Measurements from ENCODE around the gene TMEM179. TPM values are rescaled to one million over a fixed set of nuclear protein-coding genes. Genes with fewer than 3 reads are reported as not detected.

TMEM179 gene
- total RNA-seq, 2 donors from 2014 or later = 0.34 to 1.7 TPM

DNA sequence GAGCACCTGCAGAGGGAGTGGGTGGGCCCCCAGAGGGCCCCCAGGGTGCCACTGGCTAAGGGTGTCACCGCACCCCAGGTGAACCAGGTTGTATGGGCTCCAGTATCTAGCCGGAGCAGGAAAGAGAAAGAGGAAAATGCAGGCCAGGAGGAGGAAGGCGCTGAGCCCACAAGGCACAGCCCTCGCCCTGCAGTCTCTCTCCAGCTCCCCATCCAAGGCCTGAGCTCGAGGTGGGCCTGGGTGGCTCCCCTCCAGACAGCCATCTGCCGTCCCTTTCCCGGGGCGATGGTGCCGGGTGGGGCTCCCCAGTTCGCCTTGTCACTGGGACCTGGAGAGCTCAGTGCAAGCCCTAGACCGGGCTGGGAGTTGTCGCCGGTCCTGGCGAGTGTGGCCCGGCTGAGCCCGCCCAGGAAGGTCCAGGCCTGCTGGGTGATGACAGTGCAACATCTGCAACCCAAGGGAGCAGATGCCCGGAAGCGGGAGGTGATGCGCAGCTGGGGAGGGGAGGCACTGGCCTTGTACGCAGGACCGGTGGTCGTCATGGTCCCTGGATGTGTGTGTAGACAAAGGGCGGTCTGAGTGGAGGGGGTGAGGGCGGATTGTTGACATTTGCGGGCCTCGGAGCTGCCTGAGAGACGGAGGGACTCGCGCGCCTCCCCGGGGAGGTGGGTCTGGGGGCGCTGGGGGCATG, 716 bp downstream of the TMEM179 start:
- DNase-seq (no peak), ATAC-seq (no peak)
- intact Hi-C loops (cut with DNase I, micrococcal nuclease) = no loop called here

DNA sequence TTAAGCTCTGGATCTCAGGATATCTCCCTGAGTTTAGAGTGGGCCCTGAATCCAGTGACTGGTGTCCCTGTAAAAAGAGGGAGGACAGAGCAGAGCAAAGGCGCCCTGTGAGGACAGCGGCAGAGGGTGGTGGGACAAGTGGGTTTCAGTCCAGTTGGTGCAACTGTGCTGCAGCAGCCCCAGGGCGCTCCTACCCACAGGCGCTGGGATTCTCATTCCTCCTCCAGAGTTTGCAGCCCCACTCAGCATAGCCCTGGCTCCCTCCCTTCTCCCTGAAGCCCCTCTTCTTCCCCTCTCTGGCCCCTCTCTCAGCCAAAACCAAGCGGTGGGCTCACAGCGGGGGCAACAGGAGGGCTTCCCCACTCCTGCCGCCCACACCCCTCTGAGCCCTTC, 1.6 kb downstream of the TMEM179 start:
- intact Hi-C loops (cut with DNase I, micrococcal nuclease) = no loop called here
- DNase-seq (no peak), ATAC-seq (no peak)

DNA sequence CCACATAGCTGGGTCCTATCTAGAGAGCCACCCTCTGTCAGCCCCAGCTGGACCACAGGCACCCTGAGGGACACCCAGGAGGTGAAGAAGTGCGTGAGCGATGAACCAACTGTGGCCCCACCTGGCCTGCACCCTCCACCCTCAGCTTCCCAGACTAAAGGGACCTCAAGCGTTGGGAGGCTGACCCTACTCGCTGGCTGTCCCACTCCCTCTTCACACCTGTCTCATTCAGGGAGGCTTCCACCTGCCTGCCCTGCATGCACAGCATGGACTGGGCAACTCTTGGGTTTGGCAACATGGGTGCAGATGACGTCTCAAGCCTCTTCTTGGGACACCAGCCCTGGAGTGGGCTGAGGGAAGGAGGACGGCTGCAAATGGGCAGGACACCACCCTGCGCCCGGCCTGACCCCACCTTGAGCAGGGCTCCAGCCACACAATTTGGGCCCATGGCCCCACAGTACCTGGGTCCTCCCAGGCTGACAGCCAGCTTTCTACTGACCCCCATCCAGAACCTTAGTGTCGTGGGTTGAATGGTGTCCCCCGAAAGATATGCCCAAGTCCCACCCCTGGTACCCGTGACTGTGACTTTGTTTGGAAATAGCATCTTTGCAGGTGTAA, 2.1 kb downstream of the TMEM179 start:
- no peak for ATAC-seq
- intact Hi-C loops (cut with DNase I, micrococcal nuclease) = no loop called here

DNA sequence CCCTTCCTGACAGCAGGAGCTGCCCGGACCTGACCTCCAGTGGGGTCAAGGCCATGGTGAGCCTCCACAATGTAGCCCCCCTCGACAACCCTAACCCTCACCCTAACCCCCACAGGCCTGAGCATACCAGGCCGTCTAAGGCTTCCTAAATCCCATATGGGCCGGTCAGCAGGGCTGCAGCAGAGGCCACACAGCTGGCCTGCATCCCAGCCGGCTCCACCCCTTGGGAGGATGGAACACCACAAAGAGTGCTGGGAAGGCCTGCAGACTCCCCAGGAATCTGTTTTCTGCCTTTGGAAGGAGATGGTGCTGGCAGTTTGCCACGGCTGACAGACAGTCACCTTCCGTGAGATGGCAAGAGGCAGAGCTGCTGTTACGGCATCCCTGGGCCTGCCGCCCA, 2.8 kb downstream of the TMEM179 start:
- no peak for DNase-seq
- no peak for ATAC-seq
- intact Hi-C loops (cut with DNase I, micrococcal nuclease) = no loop called here

More for the DNA sequence above, 2.1 kb downstream of the TMEM179 start:
- no peak for DNase-seq

DNA sequence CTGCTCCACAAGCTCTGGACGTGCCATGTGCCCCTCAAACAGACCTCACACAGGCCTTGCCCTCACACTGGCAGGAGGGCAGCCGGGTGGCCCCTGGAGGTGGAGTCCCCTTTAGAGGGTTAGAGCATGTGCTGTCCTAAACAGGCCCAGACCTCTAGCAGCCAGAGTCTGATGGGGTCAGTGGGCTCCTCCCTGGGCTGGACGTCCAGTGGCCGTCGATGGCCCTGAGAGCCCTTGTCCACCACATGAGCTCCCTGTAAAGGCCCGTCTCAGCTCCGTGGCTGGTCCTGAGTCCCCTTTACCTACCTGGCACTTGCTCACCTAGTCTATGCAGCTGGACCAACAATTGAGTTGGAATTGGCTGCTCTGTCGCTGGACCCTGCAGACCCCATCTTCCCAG, 3.8 kb downstream of the TMEM179 start:
- ATAC-seq (no peak), DNase-seq (no peak)
- intact Hi-C loops (cut with DNase I, micrococcal nuclease) = no loop called here

DNA sequence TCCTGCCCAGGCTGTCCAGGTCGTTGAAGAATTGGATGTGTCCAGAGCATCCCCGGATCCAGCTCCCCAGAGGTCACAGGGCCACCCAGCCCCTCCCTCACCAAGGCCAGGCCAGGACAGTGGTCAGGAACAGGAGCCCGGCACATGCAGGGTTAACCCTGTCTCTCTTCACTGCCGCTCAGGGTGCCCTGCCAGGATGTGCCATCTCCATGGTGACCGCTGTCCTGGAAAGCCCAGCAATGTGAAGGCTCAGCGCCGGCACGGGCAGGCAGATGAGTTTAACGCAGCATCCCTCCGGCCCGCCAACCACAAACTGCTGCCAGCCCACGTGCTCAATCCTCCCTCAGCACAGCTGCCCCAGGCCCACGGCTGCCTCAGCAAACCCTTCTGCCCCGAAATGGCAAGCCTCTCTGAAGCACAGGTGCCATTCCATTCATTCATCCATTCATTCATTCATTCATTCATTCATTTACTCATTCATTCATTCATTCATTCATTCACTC, 4.4 kb downstream of the TMEM179 start:
- ATAC-seq = no peak
- intact Hi-C loops (cut with DNase I, micrococcal nuclease) = no loop called here
- peak in 1 of 2 donors; percentile 19 for DNase-seq

DNA sequence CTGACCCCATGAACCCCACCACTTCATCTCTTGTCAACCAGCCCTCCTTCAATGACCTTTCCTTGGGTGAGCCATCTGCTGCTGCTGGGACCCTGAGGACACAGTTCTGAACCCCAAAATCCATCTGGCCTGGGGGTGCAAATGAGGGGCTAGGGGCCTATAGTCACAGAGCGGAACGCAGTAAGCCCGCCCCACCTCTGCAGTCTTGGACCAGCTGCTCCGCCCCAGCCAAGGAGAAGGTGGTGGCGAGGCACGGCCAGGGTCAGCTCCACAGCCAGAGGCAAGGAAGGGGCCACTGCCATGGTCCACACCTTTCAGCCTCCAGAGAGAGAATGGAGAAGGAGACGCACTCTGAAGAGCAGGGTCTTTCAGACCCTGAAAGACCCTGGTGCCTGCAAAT, 5.1 kb downstream of the TMEM179 start:
- ATAC-seq (no peak), DNase-seq (peak in 1 of 2 donors; percentile 5)
- intact Hi-C loops (cut with DNase I, micrococcal nuclease) = no loop called here

DNA sequence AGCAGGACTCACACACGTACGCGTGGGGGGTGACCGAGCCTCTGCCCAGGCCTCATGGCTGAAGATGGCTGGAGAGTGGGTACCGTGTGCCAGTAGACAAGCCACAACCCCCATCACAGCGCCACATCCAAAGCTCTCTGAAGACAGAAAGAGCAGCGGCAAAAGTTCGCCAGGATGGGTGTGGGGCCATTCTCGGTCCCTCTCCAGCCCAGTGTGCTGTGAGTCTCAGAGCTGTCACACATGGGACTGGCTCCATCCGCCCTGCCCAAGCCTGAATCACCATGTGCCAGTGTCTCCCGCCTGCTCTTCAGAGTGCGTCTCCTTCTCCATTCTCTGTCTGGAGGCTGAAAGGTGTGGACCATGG, 5.7 kb downstream of the TMEM179 start:
- DNase-seq = peak in 1 of 2 donors; percentile 19
- no peak for ATAC-seq

DNA sequence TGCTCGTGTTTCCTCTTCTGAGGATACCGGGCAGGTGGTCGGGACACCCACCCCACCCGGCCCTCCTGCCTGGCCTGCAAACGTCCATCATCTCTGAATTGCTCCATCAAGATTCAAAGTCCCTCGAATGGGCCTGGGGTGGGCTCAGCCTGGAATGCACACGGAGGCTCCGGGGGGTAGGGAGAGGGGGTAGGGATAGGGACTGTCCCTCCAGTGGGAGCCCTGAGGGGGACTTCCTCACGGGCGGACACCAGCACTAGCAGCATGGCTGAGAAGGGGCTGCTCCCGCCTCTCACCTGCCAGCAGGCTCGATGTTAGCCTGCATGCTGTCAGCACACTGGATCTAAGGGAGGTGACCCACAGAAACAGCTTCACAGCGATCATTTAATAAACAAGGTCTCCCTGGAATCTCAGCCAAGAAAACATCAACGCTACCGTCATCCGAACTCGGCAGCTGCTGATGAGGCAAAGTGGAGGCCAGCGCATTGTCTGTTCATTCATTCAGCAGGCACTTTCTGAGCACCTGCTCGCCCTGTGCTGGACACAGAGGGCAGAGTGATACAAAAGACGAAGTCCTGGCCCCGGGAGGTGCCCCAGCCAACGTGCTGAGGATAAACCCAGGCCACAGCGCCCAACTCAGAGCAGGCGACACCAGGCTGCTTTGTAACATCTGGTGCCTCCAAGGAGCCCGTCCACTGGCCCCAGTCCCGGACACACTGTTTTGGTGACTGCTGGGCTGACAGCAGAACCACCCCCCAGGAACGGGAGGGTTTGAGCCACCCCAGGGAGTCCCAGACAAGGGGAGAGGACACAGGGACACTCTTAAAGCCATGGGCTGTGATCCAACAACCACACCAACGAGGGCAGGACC, 6.3 kb downstream of the TMEM179 start:
- DNase-seq (no peak), ATAC-seq (no peak)
- intact Hi-C loops (cut with DNase I, micrococcal nuclease) = no loop called here

More for the DNA sequence above, 5.7 kb downstream of the TMEM179 start:
- intact Hi-C loops (cut with DNase I, micrococcal nuclease) = no loop called here

DNA sequence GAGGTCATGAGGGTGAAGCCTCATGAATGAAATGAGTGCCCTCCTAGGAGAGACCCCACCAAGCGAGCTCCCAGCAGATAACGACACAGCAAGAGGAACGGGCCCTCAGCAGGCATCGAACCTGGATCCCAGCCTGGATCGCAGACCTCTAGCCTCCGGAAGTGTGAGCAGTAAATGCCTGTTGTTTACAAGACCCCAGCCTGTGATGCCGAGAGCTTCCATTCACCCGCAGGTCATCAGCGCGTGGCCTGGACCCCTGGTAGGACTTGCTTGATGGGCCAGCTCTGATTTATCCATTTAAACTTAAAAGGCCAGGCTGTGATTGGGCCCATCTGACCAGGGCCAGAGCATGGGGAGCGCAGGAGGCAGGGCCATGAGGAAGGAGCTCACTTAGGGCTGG, 7.0 kb downstream of the TMEM179 start:
- ATAC-seq (no peak), DNase-seq (no peak)
- intact Hi-C loops (cut with DNase I, micrococcal nuclease) = no loop called here

DNA sequence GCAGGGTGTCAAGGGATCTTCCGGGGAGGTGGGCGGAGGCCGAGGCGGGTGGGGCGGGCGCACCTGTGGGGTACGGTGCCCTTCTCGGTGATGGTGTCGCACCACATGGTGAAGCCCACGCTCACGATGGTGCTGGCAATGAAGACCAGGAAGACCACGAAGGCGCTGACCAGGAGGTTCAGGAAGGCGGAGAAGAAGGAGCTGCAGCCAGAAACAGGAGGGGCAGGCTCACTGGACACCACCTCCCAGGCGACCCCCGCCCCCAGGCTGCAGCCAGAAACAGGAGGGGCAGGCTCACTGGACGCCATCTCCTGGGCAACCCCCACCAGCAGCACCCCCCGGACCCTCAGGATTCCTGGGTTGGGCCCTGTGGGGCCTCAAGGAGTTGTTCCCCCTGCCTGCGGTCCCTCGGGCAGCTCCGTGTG, 7.6 kb downstream of the TMEM179 start:
- DNase-seq (no peak), ATAC-seq (no peak)

DNA sequence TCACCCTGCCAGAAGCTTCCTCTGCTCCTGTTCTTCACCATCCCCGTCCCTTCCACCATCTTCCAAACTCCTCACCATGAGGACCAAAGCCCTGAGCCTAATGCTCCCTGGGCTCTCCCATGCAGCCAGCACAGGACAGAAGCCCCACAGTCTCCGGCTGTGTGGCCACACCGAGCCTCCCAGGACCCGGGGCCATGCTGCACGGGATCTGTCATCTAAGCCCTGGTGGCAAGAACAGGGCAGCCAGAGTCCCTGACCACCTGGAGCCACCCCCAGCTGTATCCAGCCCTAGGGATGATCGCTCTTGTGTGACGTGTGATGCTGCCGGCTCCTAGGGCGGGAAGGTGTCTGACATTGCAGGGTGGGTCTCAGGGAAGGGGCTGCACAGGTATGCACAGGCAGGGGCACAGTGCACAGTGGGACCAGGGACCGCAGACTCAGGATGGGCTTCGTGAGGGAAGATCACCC, 8.1 kb downstream of the TMEM179 start:
- no peak for ATAC-seq
- DNase-seq = no peak
- intact Hi-C loops (cut with DNase I, micrococcal nuclease) = no loop called here

More for the DNA sequence above, 7.6 kb downstream of the TMEM179 start:
- intact Hi-C loops (cut with DNase I, micrococcal nuclease) = no loop called here

DNA sequence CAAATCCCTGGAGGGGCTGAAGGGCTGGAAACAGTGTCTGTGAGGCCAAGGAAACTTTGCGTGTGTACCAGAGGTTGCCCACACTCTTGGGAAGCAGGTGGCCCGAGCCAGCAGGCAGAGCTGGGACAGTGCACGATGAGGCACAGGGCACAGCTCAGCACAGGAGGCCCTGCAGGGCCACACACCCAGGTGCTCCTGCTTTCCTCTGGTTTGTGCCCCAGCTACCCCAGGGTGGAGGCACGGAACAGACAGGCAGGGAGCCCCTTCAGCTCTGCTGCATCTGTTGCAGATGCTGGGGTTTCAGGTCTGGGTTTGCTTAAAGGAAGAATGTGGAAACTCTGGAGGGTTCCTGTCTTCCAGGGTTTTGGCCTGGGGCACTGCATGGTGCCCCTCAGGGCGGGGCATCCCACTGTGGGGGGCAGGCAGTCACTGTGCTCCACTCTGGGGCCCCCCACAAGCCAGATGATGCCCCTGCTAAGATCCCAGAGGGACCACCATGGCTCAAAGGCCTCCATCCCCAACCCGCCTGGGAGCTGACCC, 8.6 kb downstream of the TMEM179 start:
- intact Hi-C loops (cut with DNase I, micrococcal nuclease) = no loop called here
- no peak for DNase-seq
- ATAC-seq = no peak

DNA sequence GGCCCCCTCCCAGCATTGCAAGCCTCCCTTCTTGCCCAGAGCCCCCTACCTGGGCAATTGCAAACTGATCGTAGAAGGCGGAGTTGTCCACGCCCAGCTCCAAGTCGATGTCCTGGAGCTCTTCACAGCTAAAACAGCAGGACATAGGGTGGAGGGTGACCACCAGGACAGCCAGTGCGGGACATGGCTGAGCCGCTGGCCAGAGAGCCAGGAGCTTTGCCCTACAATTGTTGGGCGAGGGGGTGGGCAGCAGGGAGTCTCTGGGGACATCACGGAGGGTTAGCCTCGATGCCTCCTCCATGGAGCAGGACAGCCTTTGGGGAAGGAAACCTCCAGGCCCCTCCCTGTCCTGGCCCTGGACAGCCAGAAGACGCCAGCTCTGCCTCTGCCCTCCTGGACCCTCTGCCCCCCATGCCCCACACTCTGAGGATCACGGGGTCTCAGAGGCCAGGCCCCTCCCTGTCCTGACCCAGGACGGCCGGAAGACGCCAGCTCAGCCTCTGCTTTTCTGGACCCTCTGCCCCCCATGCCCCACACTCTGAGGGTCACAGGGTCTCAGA, 9.4 kb downstream of the TMEM179 start:
- no peak for ATAC-seq
- no peak for DNase-seq
- intact Hi-C loops (cut with DNase I, micrococcal nuclease) = no loop called here

DNA sequence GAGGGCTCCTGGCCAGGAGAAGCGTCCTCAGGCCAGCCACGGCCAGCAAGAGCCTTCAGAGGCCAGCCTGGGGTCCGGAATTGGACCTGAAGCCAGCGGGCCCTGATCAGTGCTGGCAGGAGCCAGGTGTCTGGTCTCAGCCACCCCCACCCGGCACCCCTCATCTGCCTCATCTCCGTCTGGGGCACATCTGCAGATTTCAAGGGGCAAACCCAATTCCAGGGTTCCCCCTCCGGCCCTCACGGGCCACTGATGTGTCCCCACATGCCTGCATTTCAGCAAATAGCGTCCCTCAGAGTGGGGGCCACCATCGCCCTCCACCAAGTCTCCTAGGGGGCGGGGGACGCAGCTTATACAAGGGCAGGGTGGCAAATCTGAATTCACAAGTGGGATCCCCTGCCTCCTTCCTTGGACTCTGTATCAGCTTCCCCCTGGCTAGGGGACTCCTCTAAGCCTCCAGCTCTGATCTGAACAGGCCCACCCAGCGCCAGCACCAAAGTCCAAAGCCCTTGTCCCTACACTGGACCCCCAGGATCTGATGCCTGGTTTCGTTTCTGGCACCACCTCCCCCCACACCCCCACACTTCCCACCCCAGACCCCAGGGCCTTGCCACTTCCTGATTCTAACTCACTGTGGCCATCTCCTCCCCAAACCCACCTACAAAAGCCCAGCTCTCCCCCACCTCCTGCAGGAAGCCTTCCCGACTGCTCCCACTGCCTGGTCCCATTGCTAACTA, 10.1 kb downstream of the TMEM179 start:
- intact Hi-C loops (cut with DNase I, micrococcal nuclease) = no loop called here
- DNase-seq (no peak), ATAC-seq (no peak)

DNA sequence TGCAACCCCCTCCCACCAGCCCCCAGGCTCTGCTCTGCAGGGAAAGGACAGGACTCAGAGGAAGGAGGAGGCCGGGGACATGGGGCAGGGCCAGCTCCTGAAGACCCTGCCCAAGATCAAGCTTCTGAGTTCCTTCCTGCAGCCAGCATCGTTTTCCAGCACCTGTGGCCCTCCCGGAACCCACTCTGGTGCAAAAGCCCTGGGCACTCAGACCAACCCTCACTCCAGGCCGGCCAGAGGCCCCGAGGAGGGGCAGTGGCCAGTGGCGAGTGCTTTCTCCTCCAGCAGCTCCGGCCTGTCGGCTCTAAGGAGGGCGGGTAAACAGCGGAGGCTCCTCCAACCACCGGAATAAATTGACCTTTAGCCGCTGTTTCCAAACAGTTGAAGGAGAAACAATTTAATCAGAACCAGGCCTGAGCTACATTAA, 10.8 kb downstream of the TMEM179 start:
- intact Hi-C loops (cut with DNase I, micrococcal nuclease) = no loop called here
- DNase-seq (no peak), ATAC-seq (no peak)

DNA sequence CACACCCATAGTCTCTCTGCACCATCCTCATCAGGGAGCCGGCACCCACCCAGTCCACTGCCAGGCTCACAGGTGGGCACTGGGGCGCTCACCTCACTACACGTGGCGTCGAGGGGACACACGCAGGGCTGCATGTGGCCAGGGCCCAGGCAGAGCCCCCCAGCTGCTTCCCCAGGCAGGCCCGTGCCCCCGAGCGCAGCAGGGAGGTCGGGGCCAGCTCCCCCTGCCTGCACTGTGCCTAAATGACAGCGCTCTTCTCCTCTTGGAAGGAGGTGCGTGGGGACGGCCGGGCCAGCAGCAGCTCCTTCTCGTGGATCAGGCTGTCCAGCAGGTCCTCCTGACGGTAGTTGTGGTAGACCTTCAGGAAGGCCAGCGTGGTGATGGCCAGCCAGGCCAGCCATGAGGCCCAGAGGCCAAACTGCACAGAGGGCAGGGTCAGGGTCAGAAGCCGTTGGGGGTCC, 11.3 kb downstream of the TMEM179 start:
- intact Hi-C loops (cut with DNase I, micrococcal nuclease) = no loop called here
- ATAC-seq = no peak
- DNase-seq = no peak

DNA sequence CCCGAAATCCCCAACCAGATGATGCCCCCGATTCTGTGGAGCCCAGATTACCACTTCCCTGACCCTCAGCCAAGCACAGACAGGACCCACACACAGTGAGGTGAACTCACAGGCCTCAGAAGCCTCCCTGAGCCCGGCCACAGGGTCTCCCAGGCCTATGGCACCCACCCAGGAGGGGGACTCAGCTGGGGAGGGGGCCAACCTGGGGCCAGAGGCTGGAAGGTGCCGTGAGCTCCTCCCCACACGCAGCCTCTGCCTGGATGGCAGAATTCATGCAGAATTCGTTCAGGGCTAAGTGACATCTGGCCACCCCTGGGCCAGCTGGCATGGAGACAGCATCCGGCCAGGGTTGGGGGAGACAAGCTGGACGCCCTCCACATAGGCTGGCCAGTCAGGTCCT, 11.8 kb downstream of the TMEM179 start:
- DNase-seq = no peak
- intact Hi-C loops (cut with DNase I, micrococcal nuclease) = no loop called here

More for the DNA sequence above, 11.8 kb downstream of the TMEM179 start:
- ATAC-seq = no peak

Measured in left colon (tissue), 2 donors.